ENCODE measurements around the gene PSD. TPM values are rescaled to one million over a fixed set of nuclear protein-coding genes. Genes with fewer than 3 reads are reported as not detected.

Gene PSD
- total RNA-seq, 4 donors from 2014 or later, result 88.0 to 268 (median 108) TPM

- WGBS, result 42% methylated on average over 20 of the region's 20 CpGs
- no peak for TF ChIP-seq CTCF (IDR thresholded peaks at IDR 0.05)
- no peak for TF ChIP-seq POLR2AphosphoS5 (IDR thresholded peaks at IDR 0.05)
- TF ChIP-seq EP300 (IDR thresholded peaks at IDR 0.05), result no peak
- H3K4me3 ChIP-seq, result no peak overlapping the region
- H3K36me3 ChIP-seq, result no peaks in the 10 kb centered on the region
- DNase-seq (ENCODE audit: extremely low spot score), result no peak
- H3K4me1 ChIP-seq, result peaks cover 18 to 31% (median 26%) of the 10 kb centered on the region in 4 donors
- intact Hi-C loops (cut with DNase I), result no loop called here
- H3K27me3 ChIP-seq, result peaks cover 0 to 93% (median 33%) of the 10 kb centered on the region in 4 donors
- H3K27ac ChIP-seq (replicated peaks in 1 of 4), result no peak overlapping the region
- no peaks in the 10 kb centered on the region for H3K9me3 ChIP-seq
Observed at GRCh38 chr10:102414749-102415148, 3.8 kb downstream of the PSD start.

GRCh38 chr10:102413806-102414561 is 4.6 kb downstream of the PSD start:
- TF ChIP-seq CTCF (IDR thresholded peaks at IDR 0.05) (no peak), EP300 (IDR thresholded peaks at IDR 0.05) (no peak), POLR2AphosphoS5 (IDR thresholded peaks at IDR 0.05) (no peak), POLR2A (IDR thresholded peaks at IDR 0.05; ENCODE audit: low read depth) (no peak)
- Histone ChIP-seq H3K27ac (replicated peaks in 1 of 4) (no peak overlapping the region), H3K4me1 (peaks cover 14 to 30% (median 26%) of the 10 kb centered on the region in 4 donors), H3K9me3 (no peaks in the 10 kb centered on the region), H3K4me3 (no peak overlapping the region), H3K27me3 (peaks cover 0 to 100% (median 33%) of the 10 kb centered on the region in 4 donors), H3K36me3 (no peaks in the 10 kb centered on the region)
- no peak for DNase-seq (ENCODE audit: extremely low spot score)
- WGBS, result 79% methylated on average over 7 of the region's 16 CpGs
- intact Hi-C loops (cut with DNase I), result no loop called here

- Histone ChIP-seq H3K9me3 (no peaks in the 10 kb centered on the region), H3K4me1 (peaks cover 11 to 31% (median 27%) of the 10 kb centered on the region in 4 donors), H3K4me3 (no peak overlapping the region), H3K27ac (replicated peaks in 1 of 4) (no peak overlapping the region), H3K36me3 (no peaks in the 10 kb centered on the region), H3K27me3 (peaks cover 0 to 97% (median 36%) of the 10 kb centered on the region in 4 donors)
- WGBS, result 15% methylated on average over 5 of the region's 5 CpGs
- DNase-seq (ENCODE audit: extremely low spot score), result no peak
- TF ChIP-seq EP300 (IDR thresholded peaks at IDR 0.05) (no peak), POLR2A (IDR thresholded peaks at IDR 0.05; ENCODE audit: low read depth) (no peak), CTCF (IDR thresholded peaks at IDR 0.05) (no peak), POLR2AphosphoS5 (IDR thresholded peaks at IDR 0.05) (no peak)
- intact Hi-C loops (cut with DNase I), result no loop called here
Observed at GRCh38 chr10:102413053-102413705, 5.4 kb downstream of the PSD start.

- Histone ChIP-seq H3K4me3 (no peak overlapping the region), H3K27ac (replicated peaks in 1 of 4) (no peak overlapping the region), H3K4me1 (peaks cover 11 to 39% (median 34%) of the 10 kb centered on the region in 4 donors), H3K27me3 (peaks cover 0 to 97% (median 36%) of the 10 kb centered on the region in 4 donors), H3K9me3 (no peaks in the 10 kb centered on the region), H3K36me3 (no peaks in the 10 kb centered on the region)
- no peak for DNase-seq (ENCODE audit: extremely low spot score)
- intact Hi-C loops (cut with DNase I), result no loop called here
- TF ChIP-seq CTCF (IDR thresholded peaks at IDR 0.05) (no peak), POLR2AphosphoS5 (IDR thresholded peaks at IDR 0.05) (no peak), POLR2A (IDR thresholded peaks at IDR 0.05; ENCODE audit: low read depth) (no peak), EP300 (IDR thresholded peaks at IDR 0.05) (no peak)
- WGBS, result no CpG with 5 or more reads among the region's 10 CpGs
Observed at GRCh38 chr10:102412293-102412692, 6.3 kb downstream of the PSD start.
